Astrocyte (in vitro differentiated cells and primary cell): Measurements from ENCODE around the gene OTX2. TPM values are rescaled to one million over a fixed set of nuclear protein-coding genes. Genes with fewer than 3 reads are reported as not detected.
A peak's percentile ranks its signal among the peaks of the same experiment; 100 is the strongest.

ENCODE experiments used
- DNase-seq: peaks from one replicate; pipeline ENCODE4 v3.0.0-alpha.2; 2010; ENCODE audit warnings: low read depth
- FAIRE-seq: peaks from 2 replicates; lab custom pipeline; 2011; peaks lifted over from hg19 to GRCh38; lab: Jason Lieb, UNC
- H2AFZ ChIP-seq: 2 replicates; pipeline ENCODE4 v1.6.0; 2012; ENCODE audit warnings: low read depth, low read length, inconsistent platforms
- H3K27ac ChIP-seq: 2 replicates; pipeline ENCODE4 v1.5.1; 2011; ENCODE audit warnings: low read depth, low read length, inconsistent platforms
- H3K27me3 ChIP-seq: 2 replicates; pipeline ENCODE4 v1.6.0; 2011; ENCODE audit warnings: low read length, inconsistent platforms; ENCODE audit not compliant: insufficient read depth
- H3K36me3 ChIP-seq: 2 replicates; pipeline ENCODE4 v1.5.1; 2011; ENCODE audit warnings: low read length, inconsistent platforms; ENCODE audit not compliant: insufficient read depth
- H3K4me1 ChIP-seq: 2 replicates; pipeline ENCODE4 v1.5.1; 2011; ENCODE audit warnings: low read length, inconsistent platforms; ENCODE audit not compliant: insufficient read depth
- H3K4me2 ChIP-seq: 2 replicates; pipeline ENCODE4 v1.6.0; 2012; ENCODE audit warnings: low read length, inconsistent platforms
- H3K4me3 ChIP-seq: 2 replicates; pipeline ENCODE4 v1.5.1; 2011; ENCODE audit warnings: low read depth, mild to moderate bottlenecking, low read length, inconsistent platforms; ENCODE audit not compliant: insufficient read depth
- H3K79me2 ChIP-seq: 2 replicates; pipeline ENCODE4 v1.6.0; 2012; ENCODE audit warnings: mild to moderate bottlenecking, low read length, inconsistent platforms; ENCODE audit not compliant: insufficient read depth
- H3K9ac ChIP-seq: 2 replicates; pipeline ENCODE4 v1.6.0; 2012; ENCODE audit warnings: mild to moderate bottlenecking, low read length, inconsistent platforms
- H3K9me3 ChIP-seq: 2 replicates; pipeline ENCODE4 v1.5.1; 2012; ENCODE audit warnings: low read depth, mild to moderate bottlenecking, low read length, inconsistent platforms; ENCODE audit not compliant: insufficient read depth
- H4K20me1 ChIP-seq: 2 replicates; pipeline ENCODE4 v1.6.0; 2012; ENCODE audit warnings: low read length, inconsistent platforms; ENCODE audit not compliant: insufficient read depth
- H3K27ac Mint-ChIP-seq: one replicate; pipeline ENCODE4 v1.8.0; 2021; ENCODE audit warnings: mild to moderate bottlenecking, mixed read lengths; ENCODE audit not compliant: unreplicated experiment
- H3K27me3 Mint-ChIP-seq: one replicate; pipeline ENCODE4 v1.8.0; 2021; ENCODE audit warnings: low read depth, mixed read lengths; ENCODE audit not compliant: unreplicated experiment
- H3K36me3 Mint-ChIP-seq: one replicate; pipeline ENCODE4 v1.8.0; 2021; ENCODE audit warnings: low read depth, mixed read lengths; ENCODE audit not compliant: unreplicated experiment
- H3K4me1 Mint-ChIP-seq: one replicate; pipeline ENCODE4 v1.8.0; 2021; ENCODE audit warnings: low read depth, mixed read lengths; ENCODE audit not compliant: unreplicated experiment
- H3K4me3 Mint-ChIP-seq: one replicate; pipeline ENCODE4 v1.8.0; 2021; ENCODE audit warnings: mild to moderate bottlenecking, moderate library complexity, mixed read lengths; ENCODE audit not compliant: unreplicated experiment
- H3K9me3 Mint-ChIP-seq: one replicate; pipeline ENCODE4 v1.8.0; 2021; ENCODE audit warnings: mild to moderate bottlenecking, mixed read lengths; ENCODE audit not compliant: unreplicated experiment
- EZH2 ChIP-seq: IDR thresholded peaks from 2 replicates; pipeline ENCODE4 v1.6.1; 2012; ENCODE audit warnings: mild to moderate bottlenecking, low read length, inconsistent platforms; ENCODE audit not compliant: insufficient read depth
- total RNA-seq: library from RNA; stranded (reverse); gene quantifications from 2 replicates; pipeline ENCODE4 v1.2.1, GENCODE V29; 2021
- TF ChIP-seq, protein P1 (sequence below): IDR thresholded peaks from 2 replicates; pipeline ENCODE4 v1.5.1; 2011; ENCODE audit warnings: low read depth, mild to moderate bottlenecking, inconsistent platforms, low read length, moderate library complexity; ENCODE audit not compliant: insufficient read depth

Gene OTX2
- total RNA-seq, 1 donor from 2014 or later: 8.2 TPM

DNA sequence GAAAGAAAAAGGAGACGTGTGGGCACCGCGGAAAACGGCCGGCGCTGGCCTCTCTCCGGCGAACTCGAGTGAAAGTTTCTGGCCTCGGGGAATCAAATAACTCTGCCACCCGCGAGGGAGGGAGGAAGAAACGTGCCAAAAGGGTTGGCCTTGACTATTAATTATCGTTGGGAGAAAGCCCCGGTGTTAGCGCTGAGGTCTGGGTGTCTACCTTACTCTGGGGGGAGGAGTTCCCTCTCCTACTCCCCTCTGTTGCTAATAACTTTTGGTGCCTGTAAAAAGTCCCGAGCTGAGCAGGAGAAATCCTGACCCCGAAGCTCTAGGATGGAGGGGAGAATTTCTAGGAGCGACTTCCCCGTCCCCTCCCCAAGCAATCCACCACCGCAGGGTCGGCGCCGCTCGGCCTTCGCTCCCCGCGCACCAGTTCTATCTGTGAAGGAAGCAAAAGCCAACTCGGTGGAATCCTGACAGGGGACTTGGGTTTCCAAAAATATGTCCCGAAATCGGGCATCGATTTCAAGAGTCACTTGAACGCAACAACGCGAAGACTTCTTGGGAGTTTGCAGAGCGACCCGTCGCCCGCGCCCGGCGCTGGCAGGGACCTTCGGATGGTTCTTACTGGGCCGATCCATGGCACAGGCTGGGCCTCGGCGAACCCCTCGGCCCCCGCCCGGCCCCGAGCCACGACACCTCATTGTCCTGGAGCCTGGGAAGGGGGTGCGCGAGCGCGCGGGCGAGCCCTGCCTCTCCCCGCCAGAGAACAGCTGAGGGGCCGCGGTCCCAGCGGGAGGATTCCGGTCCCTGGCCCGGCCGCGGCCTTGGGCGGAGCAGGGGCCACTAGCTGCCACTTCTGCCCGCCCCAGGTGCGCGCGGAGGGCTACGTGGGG, 1.7 kb downstream of the OTX2 start:
- H3K27ac Mint-ChIP-seq: peak overlapping the region; percentile 75
- peak overlapping the region; percentile 82 for H3K4me3 Mint-ChIP-seq
- TF ChIP-seq, protein P1, sequence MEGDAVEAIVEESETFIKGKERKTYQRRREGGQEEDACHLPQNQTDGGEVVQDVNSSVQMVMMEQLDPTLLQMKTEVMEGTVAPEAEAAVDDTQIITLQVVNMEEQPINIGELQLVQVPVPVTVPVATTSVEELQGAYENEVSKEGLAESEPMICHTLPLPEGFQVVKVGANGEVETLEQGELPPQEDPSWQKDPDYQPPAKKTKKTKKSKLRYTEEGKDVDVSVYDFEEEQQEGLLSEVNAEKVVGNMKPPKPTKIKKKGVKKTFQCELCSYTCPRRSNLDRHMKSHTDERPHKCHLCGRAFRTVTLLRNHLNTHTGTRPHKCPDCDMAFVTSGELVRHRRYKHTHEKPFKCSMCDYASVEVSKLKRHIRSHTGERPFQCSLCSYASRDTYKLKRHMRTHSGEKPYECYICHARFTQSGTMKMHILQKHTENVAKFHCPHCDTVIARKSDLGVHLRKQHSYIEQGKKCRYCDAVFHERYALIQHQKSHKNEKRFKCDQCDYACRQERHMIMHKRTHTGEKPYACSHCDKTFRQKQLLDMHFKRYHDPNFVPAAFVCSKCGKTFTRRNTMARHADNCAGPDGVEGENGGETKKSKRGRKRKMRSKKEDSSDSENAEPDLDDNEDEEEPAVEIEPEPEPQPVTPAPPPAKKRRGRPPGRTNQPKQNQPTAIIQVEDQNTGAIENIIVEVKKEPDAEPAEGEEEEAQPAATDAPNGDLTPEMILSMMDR: no peak
- peak; percentile 63 for TF ChIP-seq EZH2
- Histone ChIP-seq H3K9ac (peak overlapping the region; percentile 70), H3K4me3 (peak overlapping the region; percentile 46), H3K79me2 (peaks cover 15% of the 10 kb centered on the region), H3K9me3 (peaks cover 2% of the 10 kb centered on the region), H3K27ac (peak overlapping the region; percentile 56), H4K20me1 (no peaks in the 10 kb centered on the region), H3K4me2 (peak overlapping the region; percentile 78), H3K4me1 (no peaks in the 10 kb centered on the region), H3K27me3 (peaks cover 84% of the 10 kb centered on the region), H3K36me3 (no peaks in the 10 kb centered on the region), H2AFZ (no peak overlapping the region)
- H3K9me3 Mint-ChIP-seq: peaks cover 29% of the 10 kb centered on the region
- FAIRE-seq: no peak
- H3K27me3 Mint-ChIP-seq: peaks cover 81% of the 10 kb centered on the region
- no peak for DNase-seq
- no peaks in the 10 kb centered on the region for H3K4me1 Mint-ChIP-seq
- peaks cover 9% of the 10 kb centered on the region for H3K36me3 Mint-ChIP-seq

DNA sequence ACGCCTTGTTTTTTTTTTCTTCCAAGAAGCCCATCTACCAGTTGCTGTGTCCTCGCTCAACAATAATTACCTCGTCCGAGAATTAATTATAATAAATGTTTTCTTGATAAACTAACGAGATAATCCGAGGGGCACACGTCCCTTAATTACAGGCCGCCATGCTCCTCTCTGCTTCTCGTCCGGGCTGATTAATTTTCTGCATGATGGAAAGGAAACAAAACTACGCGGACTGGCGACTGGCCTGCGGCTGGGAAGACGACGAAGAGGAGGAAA, 2.2 kb downstream of the OTX2 start:
- peak overlapping the region; percentile 70 for H3K9ac ChIP-seq

More for the DNA sequence above, 2.2 kb downstream of the OTX2 start:
- FAIRE-seq (no peak), DNase-seq (no peak)
- H3K27ac Mint-ChIP-seq: peak overlapping the region; percentile 75
- H3K36me3 Mint-ChIP-seq: peaks cover 9% of the 10 kb centered on the region
- Histone ChIP-seq H3K4me2 (peak overlapping the region; percentile 78), H3K79me2 (peaks cover 15% of the 10 kb centered on the region), H3K27me3 (peaks cover 85% of the 10 kb centered on the region), H2AFZ (no peak overlapping the region), H3K27ac (peak overlapping the region; percentile 56), H3K36me3 (no peaks in the 10 kb centered on the region), H4K20me1 (no peaks in the 10 kb centered on the region), H3K4me3 (peak overlapping the region; percentile 46), H3K9me3 (peaks cover 2% of the 10 kb centered on the region), H3K4me1 (no peaks in the 10 kb centered on the region)
- H3K4me1 Mint-ChIP-seq: no peaks in the 10 kb centered on the region
- TF ChIP-seq, protein P1: no peak
- no peak for TF ChIP-seq EZH2
- H3K4me3 Mint-ChIP-seq: peak overlapping the region; percentile 82
- H3K27me3 Mint-ChIP-seq: peaks cover 81% of the 10 kb centered on the region
- H3K9me3 Mint-ChIP-seq: peaks cover 29% of the 10 kb centered on the region
